Measurements from ENCODE around the gene HAND1.

The HAND1 gene

DNA sequence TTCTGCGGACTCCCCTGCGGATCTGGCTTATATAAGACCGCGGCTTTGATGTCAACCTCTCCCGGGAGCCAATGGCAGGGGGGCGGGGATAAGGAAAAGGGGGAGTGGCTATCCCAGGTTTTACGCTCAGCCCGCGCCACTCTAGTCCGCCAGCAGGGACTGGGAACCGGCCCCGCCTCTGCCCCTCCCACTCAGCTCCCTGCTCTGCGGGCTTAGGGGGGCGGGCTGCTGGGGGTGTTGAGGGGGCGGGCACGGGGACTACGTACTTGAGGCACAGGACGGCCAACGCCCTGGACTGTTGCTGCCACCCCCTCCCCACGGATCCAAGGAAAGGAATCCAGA is at the start of gene HAND1:
Gene HAND1 (minus strand): TSS at position 4 of the 342 bp plus-strand sequence. CDS start 219 bp downstream, outside the sequence.
- H3K9ac ChIP-seq (ENCODE audit: low read depth, low read length), result no peak within 1 kb of the TSS
- peaks cover 100% of the 10 kb centered on the region for H3K27me3 ChIP-seq (ENCODE audit: insufficient read depth, low read length)
- H3K4me1 ChIP-seq (ENCODE audit: insufficient read depth, low read length), result peaks cover 18% of the 10 kb centered on the region
- no peak within 1 kb of the TSS for H3K27ac ChIP-seq (ENCODE audit: low read length)
- H3K36me3 ChIP-seq (ENCODE audit: insufficient read depth, low read depth, low read length), result no peaks in the 10 kb centered on the region
- H3K4me3 ChIP-seq (ENCODE audit: low read length), result peak within 1 kb of the TSS; percentile 51
- H3K9me3 ChIP-seq (ENCODE audit: insufficient read depth, low read depth, low read length), result no peaks in the 10 kb centered on the region

DNA sequence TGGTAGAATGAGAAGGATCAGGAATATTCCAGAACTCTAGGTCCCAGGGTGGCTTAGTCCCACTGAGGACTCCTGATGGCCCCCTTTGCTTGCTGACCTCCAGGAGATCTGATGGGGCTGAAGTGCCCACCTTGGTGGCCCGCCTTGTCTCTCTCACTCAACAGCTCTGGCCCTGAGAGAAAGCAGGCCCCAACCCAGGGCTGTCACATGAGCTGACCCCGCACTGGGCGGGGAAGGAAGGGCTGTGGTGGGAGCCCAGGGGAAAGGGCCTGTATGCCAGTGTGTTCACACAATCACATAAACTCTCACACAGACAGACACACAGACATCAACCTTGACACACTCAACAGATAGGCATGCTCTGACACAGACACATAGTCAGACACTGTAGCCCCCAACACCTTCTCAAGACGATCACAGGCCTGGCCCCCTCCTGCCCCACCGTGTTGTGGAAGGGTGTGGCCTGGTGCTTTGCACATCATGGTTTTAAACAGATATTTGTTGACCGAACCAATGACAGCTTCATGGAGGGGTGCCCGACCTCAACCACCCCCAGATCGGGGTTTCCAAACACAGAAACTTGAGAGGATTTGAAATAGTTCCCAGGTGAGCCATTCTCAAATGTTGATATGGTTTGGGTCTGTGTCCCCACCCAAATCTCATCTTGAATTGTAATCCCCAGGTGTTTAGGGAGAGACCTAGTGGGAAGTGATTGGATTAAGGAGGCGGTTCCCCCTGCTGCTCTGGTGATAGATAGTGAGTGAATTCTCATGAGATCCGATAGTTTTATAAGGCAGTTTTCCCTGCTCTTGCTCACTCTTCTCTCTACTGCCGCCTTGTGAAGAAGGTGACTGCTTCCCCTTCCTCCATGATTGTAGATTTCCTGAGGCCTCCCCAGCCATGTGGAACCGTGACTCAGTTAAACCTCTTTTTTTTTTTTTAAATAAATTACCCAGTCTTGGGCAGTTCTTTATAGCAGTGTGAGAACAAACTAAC is 48.5 kb upstream of the HAND1 start:
- no peaks in the 10 kb centered on the region for H3K4me1 ChIP-seq (ENCODE audit: insufficient read depth, low read length)
- H3K27ac ChIP-seq (ENCODE audit: low read length), result no peak overlapping the region
- H3K9ac ChIP-seq (ENCODE audit: low read depth, low read length), result no peak overlapping the region
- H3K4me3 ChIP-seq (ENCODE audit: low read length), result no peak overlapping the region
- H3K36me3 ChIP-seq (ENCODE audit: insufficient read depth, low read depth, low read length), result no peaks in the 10 kb centered on the region
- peaks cover 17% of the 10 kb centered on the region; the same call in 1 of the 2 replicates for H3K27me3 ChIP-seq (ENCODE audit: insufficient read depth, low read length)
- H3K9me3 ChIP-seq (ENCODE audit: insufficient read depth, low read depth, low read length), result no peaks in the 10 kb centered on the region

DNA sequence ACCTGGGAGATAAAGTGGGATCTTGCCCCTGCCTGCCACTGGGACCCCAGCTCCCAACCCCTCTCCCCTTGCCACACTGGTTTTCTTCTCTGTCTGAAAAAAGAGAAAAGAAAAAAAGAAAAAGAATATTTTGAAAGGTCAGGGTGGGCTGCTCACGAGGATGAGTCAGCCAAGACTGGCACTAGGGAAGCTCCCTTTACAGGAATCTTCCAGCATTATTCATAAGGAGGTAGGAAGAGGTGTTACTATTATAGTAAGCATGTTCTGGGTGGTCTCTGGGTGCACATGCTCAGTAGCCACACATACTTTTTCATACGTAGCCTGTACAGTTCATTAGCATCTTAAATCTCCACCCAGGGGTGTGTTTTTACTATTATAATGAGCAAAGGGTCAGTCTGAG is 46.8 kb upstream of the HAND1 start:
- H3K4me3 ChIP-seq (ENCODE audit: low read length), result no peak overlapping the region
- peaks cover 6% of the 10 kb centered on the region; the same call in 1 of the 2 replicates for H3K4me1 ChIP-seq (ENCODE audit: insufficient read depth, low read length)
- H3K9me3 ChIP-seq (ENCODE audit: insufficient read depth, low read depth, low read length), result no peaks in the 10 kb centered on the region
- peaks cover 24% of the 10 kb centered on the region; the same call in 1 of the 2 replicates for H3K27me3 ChIP-seq (ENCODE audit: insufficient read depth, low read length)
- no peak overlapping the region for H3K27ac ChIP-seq (ENCODE audit: low read length)
- H3K9ac ChIP-seq (ENCODE audit: low read depth, low read length), result no peak overlapping the region
- H3K36me3 ChIP-seq (ENCODE audit: insufficient read depth, low read depth, low read length), result no peaks in the 10 kb centered on the region

DNA sequence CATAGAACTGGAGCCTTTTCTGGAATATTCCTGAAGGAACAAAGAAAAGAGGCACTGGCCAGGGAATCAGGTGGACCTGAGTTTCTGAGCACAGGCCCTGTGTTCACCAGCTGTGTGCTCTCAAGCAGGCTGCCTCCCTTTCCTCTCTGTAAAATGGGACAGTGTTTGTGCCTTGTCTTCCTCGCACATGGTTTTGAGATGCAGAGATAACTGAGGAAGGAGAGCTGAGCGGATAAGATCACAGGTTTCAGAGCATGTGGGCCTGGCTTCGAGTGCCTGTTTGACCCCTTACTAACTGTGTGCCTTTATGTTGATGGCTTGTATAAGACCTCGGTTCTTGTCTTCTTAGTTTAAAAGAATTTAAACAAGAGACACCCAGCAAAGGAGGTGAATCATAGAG is 46.2 kb upstream of the HAND1 start:
- Histone ChIP-seq H3K9me3 (ENCODE audit: insufficient read depth, low read depth, low read length) (no peaks in the 10 kb centered on the region), H3K27me3 (ENCODE audit: insufficient read depth, low read length) (peaks cover 29% of the 10 kb centered on the region; the same call in 1 of the 2 replicates), H3K36me3 (ENCODE audit: insufficient read depth, low read depth, low read length) (no peaks in the 10 kb centered on the region), H3K27ac (ENCODE audit: low read length) (no peak overlapping the region), H3K4me1 (ENCODE audit: insufficient read depth, low read length) (peaks cover 6% of the 10 kb centered on the region; the same call in 1 of the 2 replicates), H3K9ac (ENCODE audit: low read depth, low read length) (no peak overlapping the region), H3K4me3 (ENCODE audit: low read length) (no peak overlapping the region)

GRCh38 chr5:154523709-154524108 is 45.7 kb upstream of the HAND1 start:
- H3K27ac ChIP-seq (ENCODE audit: low read length), result no peak overlapping the region
- no peak overlapping the region for H3K4me3 ChIP-seq (ENCODE audit: low read length)
- H3K4me1 ChIP-seq (ENCODE audit: insufficient read depth, low read length), result peaks cover 6% of the 10 kb centered on the region; the same call in 1 of the 2 replicates
- H3K9ac ChIP-seq (ENCODE audit: low read depth, low read length), result no peak overlapping the region
- peaks cover 29% of the 10 kb centered on the region; the same call in 1 of the 2 replicates for H3K27me3 ChIP-seq (ENCODE audit: insufficient read depth, low read length)
- no peaks in the 10 kb centered on the region for H3K36me3 ChIP-seq (ENCODE audit: insufficient read depth, low read depth, low read length)
- H3K9me3 ChIP-seq (ENCODE audit: insufficient read depth, low read depth, low read length), result no peaks in the 10 kb centered on the region

DNA sequence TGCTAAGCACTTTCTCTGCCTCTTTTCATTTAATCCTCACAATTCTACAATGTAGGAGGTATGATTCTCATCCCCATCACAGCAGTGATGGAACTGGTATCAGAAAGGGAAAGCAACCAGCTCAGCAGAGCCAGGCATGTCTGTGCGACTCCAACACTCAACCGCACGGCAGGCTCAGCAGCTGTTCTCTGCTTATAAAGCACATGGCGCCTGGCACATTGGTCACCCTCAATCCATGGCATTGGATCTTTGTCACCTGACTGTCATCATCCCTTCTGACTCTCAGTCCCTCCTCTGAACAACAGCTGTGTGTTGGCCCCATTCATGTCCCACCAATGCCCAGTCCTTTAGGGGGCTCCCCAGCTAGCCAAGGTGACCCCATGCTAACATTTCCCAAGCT is 45.1 kb upstream of the HAND1 start:
- no peaks in the 10 kb centered on the region for H3K36me3 ChIP-seq (ENCODE audit: insufficient read depth, low read depth, low read length)
- H3K27me3 ChIP-seq (ENCODE audit: insufficient read depth, low read length), result peaks cover 29% of the 10 kb centered on the region; the same call in 1 of the 2 replicates
- H3K27ac ChIP-seq (ENCODE audit: low read length), result no peak overlapping the region
- H3K4me1 ChIP-seq (ENCODE audit: insufficient read depth, low read length), result peaks cover 6% of the 10 kb centered on the region; the same call in 1 of the 2 replicates
- no peaks in the 10 kb centered on the region for H3K9me3 ChIP-seq (ENCODE audit: insufficient read depth, low read depth, low read length)
- no peak overlapping the region for H3K4me3 ChIP-seq (ENCODE audit: low read length)
- H3K9ac ChIP-seq (ENCODE audit: low read depth, low read length), result no peak overlapping the region

DNA sequence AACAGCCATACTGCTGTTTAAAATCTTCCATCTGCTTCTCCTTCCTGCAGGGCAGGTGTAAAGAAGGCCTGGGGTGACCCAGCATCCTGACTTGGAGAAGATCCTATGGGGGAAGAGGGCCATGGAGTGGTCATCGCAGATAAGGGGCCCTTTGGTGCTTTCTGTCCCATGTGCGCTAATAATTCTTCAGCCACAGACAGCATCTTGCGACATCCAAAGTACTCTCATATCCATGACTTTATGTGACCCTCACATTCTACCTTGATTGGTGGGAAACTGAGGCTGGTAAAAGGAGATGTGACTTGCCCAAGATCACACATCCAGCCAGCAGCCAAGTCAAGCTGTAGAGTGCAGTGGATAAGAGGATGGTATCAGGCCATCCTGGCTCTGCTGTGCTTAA is 44.3 kb upstream of the HAND1 start:
- Histone ChIP-seq H3K27ac (ENCODE audit: low read length) (no peak overlapping the region), H3K4me3 (ENCODE audit: low read length) (no peak overlapping the region), H3K9me3 (ENCODE audit: insufficient read depth, low read depth, low read length) (no peaks in the 10 kb centered on the region), H3K27me3 (ENCODE audit: insufficient read depth, low read length) (peaks cover 29% of the 10 kb centered on the region; the same call in 1 of the 2 replicates), H3K4me1 (ENCODE audit: insufficient read depth, low read length) (peaks cover 6% of the 10 kb centered on the region; the same call in 1 of the 2 replicates), H3K36me3 (ENCODE audit: insufficient read depth, low read depth, low read length) (no peaks in the 10 kb centered on the region), H3K9ac (ENCODE audit: low read depth, low read length) (no peak overlapping the region)

GRCh38 chr5:154521756-154522155 is 43.7 kb upstream of the HAND1 start:
- Histone ChIP-seq H3K36me3 (ENCODE audit: insufficient read depth, low read depth, low read length) (no peaks in the 10 kb centered on the region), H3K9ac (ENCODE audit: low read depth, low read length) (peak overlapping the region; percentile 66; the same call in 1 of the 2 replicates), H3K9me3 (ENCODE audit: insufficient read depth, low read depth, low read length) (no peaks in the 10 kb centered on the region), H3K4me3 (ENCODE audit: low read length) (peak overlapping the region; percentile 72; the same call in 1 of the 2 replicates), H3K27ac (ENCODE audit: low read length) (no peak overlapping the region), H3K4me1 (ENCODE audit: insufficient read depth, low read length) (peaks cover 6% of the 10 kb centered on the region; the same call in 1 of the 2 replicates), H3K27me3 (ENCODE audit: insufficient read depth, low read length) (peaks cover 29% of the 10 kb centered on the region; the same call in 1 of the 2 replicates)

- no peaks in the 10 kb centered on the region for H3K36me3 ChIP-seq (ENCODE audit: insufficient read depth, low read depth, low read length)
- H3K9ac ChIP-seq (ENCODE audit: low read depth, low read length), result peak overlapping the region; percentile 66
- no peaks in the 10 kb centered on the region for H3K9me3 ChIP-seq (ENCODE audit: insufficient read depth, low read depth, low read length)
- peaks cover 6% of the 10 kb centered on the region; the same call in 1 of the 2 replicates for H3K4me1 ChIP-seq (ENCODE audit: insufficient read depth, low read length)
- H3K4me3 ChIP-seq (ENCODE audit: low read length), result peak overlapping the region; percentile 72
- H3K27ac ChIP-seq (ENCODE audit: low read length), result no peak overlapping the region
- peaks cover 29% of the 10 kb centered on the region; the same call in 1 of the 2 replicates for H3K27me3 ChIP-seq (ENCODE audit: insufficient read depth, low read length)
Observed at GRCh38 chr5:154520861-154521453, 42.9 kb upstream of the HAND1 start.

DNA sequence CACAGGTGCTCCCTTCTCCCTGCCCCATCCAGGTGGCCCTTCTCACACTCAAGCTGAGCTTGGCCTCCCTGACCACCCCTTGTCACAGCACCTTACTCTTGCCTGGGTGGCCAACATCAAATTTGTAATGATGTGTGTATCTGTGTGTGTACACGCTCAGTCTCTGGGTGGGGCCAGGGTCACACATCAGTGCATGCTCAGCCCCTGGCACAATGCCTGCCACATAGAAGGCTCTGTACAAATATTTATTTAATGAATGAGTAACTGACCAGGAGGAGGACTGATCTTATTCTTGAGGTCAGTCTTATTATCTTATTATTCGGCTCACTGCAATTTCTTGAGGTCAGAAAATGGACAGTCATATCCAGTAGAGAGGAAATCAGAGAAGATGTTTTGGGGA is 41.3 kb upstream of the HAND1 start:
- no peaks in the 10 kb centered on the region for H3K9me3 ChIP-seq (ENCODE audit: insufficient read depth, low read depth, low read length)
- no peak overlapping the region for H3K27ac ChIP-seq (ENCODE audit: low read length)
- H3K36me3 ChIP-seq (ENCODE audit: insufficient read depth, low read depth, low read length), result no peaks in the 10 kb centered on the region
- peaks cover 6% of the 10 kb centered on the region; the same call in 1 of the 2 replicates for H3K4me1 ChIP-seq (ENCODE audit: insufficient read depth, low read length)
- H3K9ac ChIP-seq (ENCODE audit: low read depth, low read length), result no peak overlapping the region
- H3K27me3 ChIP-seq (ENCODE audit: insufficient read depth, low read length), result peaks cover 32% of the 10 kb centered on the region; the same call in 1 of the 2 replicates
- H3K4me3 ChIP-seq (ENCODE audit: low read length), result no peak overlapping the region

GRCh38 chr5:154518438-154518867 is 40.4 kb upstream of the HAND1 start:
- Histone ChIP-seq H3K9me3 (ENCODE audit: insufficient read depth, low read depth, low read length) (no peaks in the 10 kb centered on the region), H3K4me3 (ENCODE audit: low read length) (no peak overlapping the region), H3K27me3 (ENCODE audit: insufficient read depth, low read length) (peaks cover 35% of the 10 kb centered on the region), H3K36me3 (ENCODE audit: insufficient read depth, low read depth, low read length) (no peaks in the 10 kb centered on the region), H3K27ac (ENCODE audit: low read length) (no peak overlapping the region), H3K9ac (ENCODE audit: low read depth, low read length) (no peak overlapping the region), H3K4me1 (ENCODE audit: insufficient read depth, low read length) (peaks cover 6% of the 10 kb centered on the region; the same call in 1 of the 2 replicates)
